Measurements from ENCODE around the gene KBTBD12. TPM values are rescaled to one million over a fixed set of nuclear protein-coding genes. Genes with fewer than 3 reads are reported as not detected.

KBTBD12 gene
- total and polyA plus RNA-seq, 2 donors (not counting 1 experiment from before 2014, with no cell fraction given): not detected

DNA sequence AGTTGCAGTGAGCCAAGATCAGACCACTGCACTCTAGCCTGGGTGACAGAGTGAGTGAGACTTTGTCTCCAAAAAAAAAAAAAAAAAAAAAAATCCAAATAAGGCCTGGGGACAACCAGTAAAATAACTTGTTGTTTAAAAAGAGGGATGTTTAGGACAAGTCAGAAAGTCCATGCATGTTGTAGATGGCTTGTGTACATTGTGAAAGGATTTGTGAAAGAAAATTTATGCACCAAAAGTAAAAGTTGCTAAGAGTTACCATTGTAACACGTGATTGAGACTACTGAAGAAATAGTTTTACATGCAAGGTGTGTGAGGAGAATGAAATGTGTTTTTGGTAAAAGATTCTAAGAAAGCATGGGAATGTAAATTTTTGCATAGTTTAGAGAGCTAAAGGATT lies 101.5 kb downstream of the KBTBD12 start:
- H2AFZ ChIP-seq (ENCODE audit: low read length): no peak overlapping the region
- H4K20me1 ChIP-seq (ENCODE audit: control insufficient read depth, extremely low read depth, insufficient read depth, low read length): no peaks in the 10 kb centered on the region
- H3K4me3 ChIP-seq (replicated peaks in 1 of 4; ENCODE audit: control extremely low read depth in 1 of 4, insufficient read depth in 1 of 4, low read depth in 3 of 4, low read length in 4 of 4): no peak overlapping the region
- H3K4me1 ChIP-seq (ENCODE audit: control insufficient read depth, extremely low read depth, insufficient read depth, low read length): no peaks in the 10 kb centered on the region
- no peak for DNase-seq (ENCODE audit: low read depth in 2 of 2)
- TF ChIP-seq, protein P1, sequence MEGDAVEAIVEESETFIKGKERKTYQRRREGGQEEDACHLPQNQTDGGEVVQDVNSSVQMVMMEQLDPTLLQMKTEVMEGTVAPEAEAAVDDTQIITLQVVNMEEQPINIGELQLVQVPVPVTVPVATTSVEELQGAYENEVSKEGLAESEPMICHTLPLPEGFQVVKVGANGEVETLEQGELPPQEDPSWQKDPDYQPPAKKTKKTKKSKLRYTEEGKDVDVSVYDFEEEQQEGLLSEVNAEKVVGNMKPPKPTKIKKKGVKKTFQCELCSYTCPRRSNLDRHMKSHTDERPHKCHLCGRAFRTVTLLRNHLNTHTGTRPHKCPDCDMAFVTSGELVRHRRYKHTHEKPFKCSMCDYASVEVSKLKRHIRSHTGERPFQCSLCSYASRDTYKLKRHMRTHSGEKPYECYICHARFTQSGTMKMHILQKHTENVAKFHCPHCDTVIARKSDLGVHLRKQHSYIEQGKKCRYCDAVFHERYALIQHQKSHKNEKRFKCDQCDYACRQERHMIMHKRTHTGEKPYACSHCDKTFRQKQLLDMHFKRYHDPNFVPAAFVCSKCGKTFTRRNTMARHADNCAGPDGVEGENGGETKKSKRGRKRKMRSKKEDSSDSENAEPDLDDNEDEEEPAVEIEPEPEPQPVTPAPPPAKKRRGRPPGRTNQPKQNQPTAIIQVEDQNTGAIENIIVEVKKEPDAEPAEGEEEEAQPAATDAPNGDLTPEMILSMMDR (conservative IDR thresholded peaks at IDR 0.05 in 1 of 2, IDR thresholded peaks at IDR 0.05 in 1 of 2; ENCODE audit: low read depth in 1 of 2, low read length in 2 of 2): no peak
- no peak for TF ChIP-seq EZH2 (IDR thresholded peaks at IDR 0.05; ENCODE audit: low read length, missing control alignments)
- H3K4me2 ChIP-seq (ENCODE audit: extremely low read depth, insufficient read depth, low read length): no peak overlapping the region
- H3K9me3 ChIP-seq (ENCODE audit: control insufficient read depth, insufficient read depth, low read depth, low read length): no peaks in the 10 kb centered on the region
- no peaks in the 10 kb centered on the region for H3K27me3 ChIP-seq (ENCODE audit: control insufficient read depth, insufficient read depth, low read length)
- H3K27ac ChIP-seq (ENCODE audit: insufficient read depth, low read length): no peak overlapping the region
- no peaks in the 10 kb centered on the region for H3K36me3 ChIP-seq (ENCODE audit: control insufficient read depth, insufficient read depth, low read length)
- H3K79me2 ChIP-seq (ENCODE audit: control insufficient read depth, insufficient read depth, low read length): no peaks in the 10 kb centered on the region
- no peak overlapping the region for H3K9ac ChIP-seq (ENCODE audit: insufficient read depth, low read length)

DNA sequence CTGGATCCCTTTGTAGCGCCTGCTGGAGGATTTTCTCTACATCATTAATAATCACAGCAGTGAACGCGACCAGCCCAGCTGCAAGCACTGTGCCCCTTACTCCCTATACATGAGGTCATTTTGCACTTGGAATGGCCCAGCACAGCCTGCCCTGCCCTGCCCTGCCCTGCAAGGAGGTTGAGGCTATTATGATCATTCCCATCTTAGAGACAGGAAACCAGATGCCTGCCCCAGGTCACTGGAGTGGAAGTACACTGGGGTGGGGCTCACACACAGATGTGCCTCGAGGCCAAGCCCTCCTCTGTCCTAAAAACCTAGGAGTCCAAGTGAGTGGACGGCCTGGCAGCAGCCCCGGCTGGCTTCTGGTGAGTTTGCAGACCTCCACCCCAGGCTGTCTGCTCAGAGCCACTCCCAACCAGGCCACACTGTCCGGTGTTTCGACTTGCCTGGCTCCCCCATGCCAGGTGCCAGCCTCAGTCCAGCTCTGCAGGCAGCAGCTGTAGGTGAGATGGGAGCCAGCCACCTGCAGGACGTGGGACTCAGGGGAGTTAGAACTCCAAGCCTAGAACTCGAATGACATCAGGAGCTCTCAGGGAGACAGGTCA lies 106.8 kb downstream of the KBTBD12 start:
- peak in 1 of 2 donors; percentile 29 for DNase-seq (ENCODE audit: low read depth in 2 of 2)
- no peaks in the 10 kb centered on the region for H4K20me1 ChIP-seq (ENCODE audit: control insufficient read depth, extremely low read depth, insufficient read depth, low read length)
- no peaks in the 10 kb centered on the region for H3K9me3 ChIP-seq (ENCODE audit: control insufficient read depth, insufficient read depth, low read depth, low read length)
- H3K79me2 ChIP-seq (ENCODE audit: control insufficient read depth, insufficient read depth, low read length): no peaks in the 10 kb centered on the region
- no peak overlapping the region for H3K27ac ChIP-seq (ENCODE audit: insufficient read depth, low read length)
- peaks cover 19% of the 10 kb centered on the region for H3K27me3 ChIP-seq (ENCODE audit: control insufficient read depth, insufficient read depth, low read length)
- no peaks in the 10 kb centered on the region for H3K36me3 ChIP-seq (ENCODE audit: control insufficient read depth, insufficient read depth, low read length)
- H2AFZ ChIP-seq (ENCODE audit: low read length): no peak overlapping the region
- TF ChIP-seq, protein P1 (conservative IDR thresholded peaks at IDR 0.05 in 1 of 2, IDR thresholded peaks at IDR 0.05 in 1 of 2; ENCODE audit: low read depth in 1 of 2, low read length in 2 of 2): no peak
- TF ChIP-seq EZH2 (IDR thresholded peaks at IDR 0.05; ENCODE audit: low read length, missing control alignments): no peak
- no peak overlapping the region for H3K9ac ChIP-seq (ENCODE audit: insufficient read depth, low read length)
- no peak overlapping the region for H3K4me3 ChIP-seq (replicated peaks in 1 of 4; ENCODE audit: control extremely low read depth in 1 of 4, insufficient read depth in 1 of 4, low read depth in 3 of 4, low read length in 4 of 4)
- H3K4me2 ChIP-seq (ENCODE audit: extremely low read depth, insufficient read depth, low read length): no peak overlapping the region
- H3K4me1 ChIP-seq (ENCODE audit: control insufficient read depth, extremely low read depth, insufficient read depth, low read length): no peaks in the 10 kb centered on the region

- Histone ChIP-seq H3K9me3 (ENCODE audit: control insufficient read depth, insufficient read depth, low read depth, low read length) (no peaks in the 10 kb centered on the region), H3K9ac (ENCODE audit: insufficient read depth, low read length) (no peak overlapping the region), H3K79me2 (ENCODE audit: control insufficient read depth, insufficient read depth, low read length) (no peaks in the 10 kb centered on the region), H3K27ac (ENCODE audit: insufficient read depth, low read length) (no peak overlapping the region), H3K4me2 (ENCODE audit: extremely low read depth, insufficient read depth, low read length) (no peak overlapping the region), H3K27me3 (ENCODE audit: control insufficient read depth, insufficient read depth, low read length) (peaks cover 5% of the 10 kb centered on the region), H3K4me3 (replicated peaks in 1 of 4; ENCODE audit: control extremely low read depth in 1 of 4, insufficient read depth in 1 of 4, low read depth in 3 of 4, low read length in 4 of 4) (no peak overlapping the region), H3K4me1 (ENCODE audit: control insufficient read depth, extremely low read depth, insufficient read depth, low read length) (no peaks in the 10 kb centered on the region), H2AFZ (ENCODE audit: low read length) (no peak overlapping the region), H3K36me3 (ENCODE audit: control insufficient read depth, insufficient read depth, low read length) (no peaks in the 10 kb centered on the region), H4K20me1 (ENCODE audit: control insufficient read depth, extremely low read depth, insufficient read depth, low read length) (no peaks in the 10 kb centered on the region)
- TF ChIP-seq, protein P1 (conservative IDR thresholded peaks at IDR 0.05 in 1 of 2, IDR thresholded peaks at IDR 0.05 in 1 of 2; ENCODE audit: low read depth in 1 of 2, low read length in 2 of 2): no peak
- TF ChIP-seq EZH2 (IDR thresholded peaks at IDR 0.05; ENCODE audit: low read length, missing control alignments): no peak
- peak in 1 of 2 donors; percentile 26 for DNase-seq (ENCODE audit: low read depth in 2 of 2)
Measured at GRCh38 chr3:128033102-128033501, 118.1 kb downstream of the KBTBD12 start.

All from fibroblast of lung (primary cell).